Activated CD4-positive, alpha-beta T cell treated with anti-CD3 and anti-CD28 coated beads for 1 hour (primary cell): ENCODE results near the gene DSCAML1.

Experiments used
- DNase-seq: peaks from one replicate; pipeline ENCODE4 v3.0.0-alpha.2; 2020

The DSCAML1 gene

GRCh38 chr11:117687776-117688175 lies 109.2 kb downstream of the DSCAML1 start:
- DNase-seq, result no peak

GRCh38 chr11:117686711-117687110 lies 110.3 kb downstream of the DSCAML1 start:
- no peak for DNase-seq

- DNase-seq, result no peak
These were observed 111.5 kb downstream of the DSCAML1 start for GRCh38 chr11:117685566-117685965.

GRCh38 chr11:117684731-117685130 lies 112.3 kb downstream of the DSCAML1 start:
- no peak for DNase-seq

- DNase-seq, result no peak
These were observed 112.9 kb downstream of the DSCAML1 start for GRCh38 chr11:117684111-117684510.

- DNase-seq, result no peak
These were observed 115.6 kb downstream of the DSCAML1 start for GRCh38 chr11:117681438-117681837.

GRCh38 chr11:117679461-117679860 lies 117.6 kb downstream of the DSCAML1 start:
- no peak for DNase-seq

GRCh38 chr11:117678658-117679406 lies 118.2 kb downstream of the DSCAML1 start:
- no peak for DNase-seq

GRCh38 chr11:117677729-117678310 lies 119.2 kb downstream of the DSCAML1 start:
- no peak for DNase-seq

GRCh38 chr11:117676501-117676900 lies 120.5 kb downstream of the DSCAML1 start:
- no peak for DNase-seq

- no peak for DNase-seq
These were observed 123.4 kb downstream of the DSCAML1 start for GRCh38 chr11:117673602-117674001.

- no peak for DNase-seq
These were observed 125.6 kb downstream of the DSCAML1 start for GRCh38 chr11:117671370-117671769.

- no peak for DNase-seq
These were observed 126.1 kb downstream of the DSCAML1 start for GRCh38 chr11:117670924-117671323.

GRCh38 chr11:117670443-117670842 lies 126.6 kb downstream of the DSCAML1 start:
- no peak for DNase-seq

- no peak for DNase-seq
These were observed 127.4 kb downstream of the DSCAML1 start for GRCh38 chr11:117669616-117670015.

GRCh38 chr11:117669062-117669461 lies 128.0 kb downstream of the DSCAML1 start:
- no peak for DNase-seq

- DNase-seq, result no peak
These were observed 128.7 kb downstream of the DSCAML1 start for GRCh38 chr11:117668321-117668751.

GRCh38 chr11:117664897-117665296 lies 132.1 kb downstream of the DSCAML1 start:
- DNase-seq, result no peak

- DNase-seq, result no peak
These were observed 133.2 kb downstream of the DSCAML1 start for GRCh38 chr11:117663821-117664220.

GRCh38 chr11:117663414-117663813 lies 133.6 kb downstream of the DSCAML1 start:
- DNase-seq, result no peak

GRCh38 chr11:117662671-117663269 lies 134.2 kb downstream of the DSCAML1 start:
- no peak for DNase-seq

- no peak for DNase-seq
These were observed 134.8 kb downstream of the DSCAML1 start for GRCh38 chr11:117662255-117662654.

GRCh38 chr11:117658809-117659208 lies 138.2 kb downstream of the DSCAML1 start:
- no peak for DNase-seq

GRCh38 chr11:117657794-117658193 lies 139.2 kb downstream of the DSCAML1 start:
- no peak for DNase-seq
